Measurements from ENCODE around the gene RAB3GAP2.

DNA sequence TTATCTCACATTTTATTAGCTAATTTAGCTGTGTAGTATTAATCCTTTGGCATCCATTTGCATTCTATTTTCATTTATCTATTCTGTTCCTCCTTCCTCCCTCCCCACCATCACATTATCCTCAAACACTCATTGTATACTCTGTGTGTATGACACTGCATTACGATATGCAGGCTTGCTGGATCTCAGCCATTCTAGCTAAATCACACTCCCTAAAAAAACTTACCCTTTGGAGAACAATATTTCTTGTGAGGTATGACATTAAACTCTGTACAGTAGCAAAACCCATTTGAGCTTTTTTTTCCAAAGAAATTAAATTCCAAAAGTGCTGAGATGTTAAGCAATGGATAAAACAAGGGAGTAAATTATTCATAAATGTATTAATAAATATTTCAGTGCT, 11.4 kb upstream of the RAB3GAP2 start:
- no peak for TF ChIP-seq TEAD4 (CRISPR knock-in tag; IDR thresholded peaks at IDR 0.05)
- TF ChIP-seq, protein P1, sequence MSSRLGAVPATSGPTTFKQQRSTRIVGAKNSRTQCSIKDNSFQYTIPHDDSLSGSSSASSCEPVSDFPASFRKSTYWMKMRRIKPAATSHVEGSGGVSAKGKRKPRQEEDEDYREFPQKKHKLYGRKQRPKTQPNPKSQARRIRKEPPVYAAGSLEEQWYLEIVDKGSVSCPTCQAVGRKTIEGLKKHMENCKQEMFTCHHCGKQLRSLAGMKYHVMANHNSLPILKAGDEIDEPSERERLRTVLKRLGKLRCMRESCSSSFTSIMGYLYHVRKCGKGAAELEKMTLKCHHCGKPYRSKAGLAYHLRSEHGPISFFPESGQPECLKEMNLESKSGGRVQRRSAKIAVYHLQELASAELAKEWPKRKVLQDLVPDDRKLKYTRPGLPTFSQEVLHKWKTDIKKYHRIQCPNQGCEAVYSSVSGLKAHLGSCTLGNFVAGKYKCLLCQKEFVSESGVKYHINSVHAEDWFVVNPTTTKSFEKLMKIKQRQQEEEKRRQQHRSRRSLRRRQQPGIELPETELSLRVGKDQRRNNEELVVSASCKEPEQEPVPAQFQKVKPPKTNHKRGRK (CRISPR knock-in tag; IDR thresholded peaks at IDR 0.05; ENCODE audit: borderline replicate concordance), result no peak
- TF ChIP-seq, protein P2, sequence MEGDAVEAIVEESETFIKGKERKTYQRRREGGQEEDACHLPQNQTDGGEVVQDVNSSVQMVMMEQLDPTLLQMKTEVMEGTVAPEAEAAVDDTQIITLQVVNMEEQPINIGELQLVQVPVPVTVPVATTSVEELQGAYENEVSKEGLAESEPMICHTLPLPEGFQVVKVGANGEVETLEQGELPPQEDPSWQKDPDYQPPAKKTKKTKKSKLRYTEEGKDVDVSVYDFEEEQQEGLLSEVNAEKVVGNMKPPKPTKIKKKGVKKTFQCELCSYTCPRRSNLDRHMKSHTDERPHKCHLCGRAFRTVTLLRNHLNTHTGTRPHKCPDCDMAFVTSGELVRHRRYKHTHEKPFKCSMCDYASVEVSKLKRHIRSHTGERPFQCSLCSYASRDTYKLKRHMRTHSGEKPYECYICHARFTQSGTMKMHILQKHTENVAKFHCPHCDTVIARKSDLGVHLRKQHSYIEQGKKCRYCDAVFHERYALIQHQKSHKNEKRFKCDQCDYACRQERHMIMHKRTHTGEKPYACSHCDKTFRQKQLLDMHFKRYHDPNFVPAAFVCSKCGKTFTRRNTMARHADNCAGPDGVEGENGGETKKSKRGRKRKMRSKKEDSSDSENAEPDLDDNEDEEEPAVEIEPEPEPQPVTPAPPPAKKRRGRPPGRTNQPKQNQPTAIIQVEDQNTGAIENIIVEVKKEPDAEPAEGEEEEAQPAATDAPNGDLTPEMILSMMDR (IDR thresholded peaks at IDR 0.05), result no peak
